PC-3 (cell line): ENCODE results near the gene ANKRD27.

Experiments used
- EZH2 ChIP-seq: fragments of 300-600 bp; sonication (generic); IDR thresholded peaks from one replicate; pipeline ENCODE4 v1.6.1; 2017; ENCODE audit warnings: antibody characterized with exemption, mild to moderate bottlenecking, low read length; ENCODE audit not compliant: unreplicated experiment
- EZH2phosphoT487 ChIP-seq: fragments of 300-600 bp; sonication (generic); IDR thresholded peaks from 2 replicates; pipeline ENCODE4 v1.6.1; 2018; ENCODE audit warnings: mild to moderate bottlenecking, antibody characterized with exemption, low read length, borderline replicate concordance
- TF ChIP-seq, protein P1 (sequence below): fragments of 300-600 bp; sonication (generic); conservative IDR thresholded peaks from 2 replicates; pipeline ENCODE4 v1.5.1; 2017; ENCODE audit warnings: antibody characterized with exemption, low read depth, mild to moderate bottlenecking, low read length

DNA sequence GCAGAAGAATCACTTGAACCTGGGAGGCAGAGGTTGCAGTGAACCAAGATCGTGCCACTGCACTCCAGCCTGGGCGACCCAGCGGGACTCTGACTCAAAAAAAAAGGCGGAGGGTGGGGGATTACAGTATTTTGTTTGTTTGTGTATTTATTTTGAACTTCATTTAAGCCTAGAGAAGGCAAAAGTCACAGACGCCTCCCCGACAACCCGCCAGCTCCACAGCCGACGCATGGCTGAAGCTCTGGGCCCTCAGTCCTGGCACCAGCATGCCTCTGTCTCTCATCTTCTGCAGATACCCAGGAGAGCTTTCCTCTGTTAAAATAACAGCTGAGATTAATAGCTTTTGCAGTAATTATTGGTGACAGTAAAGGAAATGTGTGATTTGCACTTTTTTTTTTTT is 111.2 kb downstream of the ANKRD27 start:
- TF ChIP-seq, protein P1, sequence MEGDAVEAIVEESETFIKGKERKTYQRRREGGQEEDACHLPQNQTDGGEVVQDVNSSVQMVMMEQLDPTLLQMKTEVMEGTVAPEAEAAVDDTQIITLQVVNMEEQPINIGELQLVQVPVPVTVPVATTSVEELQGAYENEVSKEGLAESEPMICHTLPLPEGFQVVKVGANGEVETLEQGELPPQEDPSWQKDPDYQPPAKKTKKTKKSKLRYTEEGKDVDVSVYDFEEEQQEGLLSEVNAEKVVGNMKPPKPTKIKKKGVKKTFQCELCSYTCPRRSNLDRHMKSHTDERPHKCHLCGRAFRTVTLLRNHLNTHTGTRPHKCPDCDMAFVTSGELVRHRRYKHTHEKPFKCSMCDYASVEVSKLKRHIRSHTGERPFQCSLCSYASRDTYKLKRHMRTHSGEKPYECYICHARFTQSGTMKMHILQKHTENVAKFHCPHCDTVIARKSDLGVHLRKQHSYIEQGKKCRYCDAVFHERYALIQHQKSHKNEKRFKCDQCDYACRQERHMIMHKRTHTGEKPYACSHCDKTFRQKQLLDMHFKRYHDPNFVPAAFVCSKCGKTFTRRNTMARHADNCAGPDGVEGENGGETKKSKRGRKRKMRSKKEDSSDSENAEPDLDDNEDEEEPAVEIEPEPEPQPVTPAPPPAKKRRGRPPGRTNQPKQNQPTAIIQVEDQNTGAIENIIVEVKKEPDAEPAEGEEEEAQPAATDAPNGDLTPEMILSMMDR = no peak
- TF ChIP-seq EZH2 (no peak), EZH2phosphoT487 (no peak)
